HepG2 (cell line): ENCODE results near the gene ETV1.

Experiments used
- CTCF ChIP-seq: sonication (generic); formaldehyde crosslinking; IDR thresholded peaks from 2 replicates; pipeline ENCODE4 v1.5.0; 2020; ENCODE audit warnings: mild to moderate bottlenecking, missing genetic modification reagents, moderate library complexity
- ZBTB33 ChIP-seq: sonication (generic); formaldehyde crosslinking; IDR thresholded peaks from 2 replicates; pipeline ENCODE4 v1.4.0; 2020; ENCODE audit warnings: missing genetic modification reagents
- ZFP1 ChIP-seq: IDR thresholded peaks from 2 replicates; pipeline ENCODE4 v1.6.1; 2016

DNA sequence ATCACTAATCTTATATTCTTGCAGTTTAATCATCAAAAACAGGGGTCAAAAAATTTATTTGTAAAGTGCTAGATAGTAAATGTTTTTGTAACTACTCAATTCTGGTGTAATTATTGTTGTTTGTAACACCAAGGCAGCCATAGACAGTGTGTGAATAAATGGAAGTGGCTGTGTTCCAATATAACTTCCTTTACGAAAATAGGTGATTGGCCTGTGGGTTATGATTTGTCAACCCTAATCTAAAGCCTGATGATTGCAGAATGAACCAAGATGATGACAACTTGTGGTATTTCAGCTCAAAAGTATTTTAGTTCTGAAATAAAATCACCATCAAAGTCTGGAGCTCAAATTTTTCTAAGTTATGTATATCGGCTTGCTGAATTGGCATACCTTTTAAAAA is 34.4 kb upstream of the ETV1 start:
- TF ChIP-seq CTCF (CRISPR knock-in tag) (no peak), ZFP1 (CRISPR knock-in tag) (no peak), ZBTB33 (CRISPR knock-in tag) (no peak)
